Measurements from ENCODE around the gene GNAQ. TPM values are rescaled to one million over a fixed set of nuclear protein-coding genes. Genes with fewer than 3 reads are reported as not detected.

Gene GNAQ
- total and polyA plus RNA-seq, 2 experiments from 2014 or later = 21.1 to 43.1 TPM

- TF ChIP-seq ZNF462 (CRISPR knock-in tag; IDR thresholded peaks at IDR 0.05) = no peak
- TF ChIP-seq, protein P1, sequence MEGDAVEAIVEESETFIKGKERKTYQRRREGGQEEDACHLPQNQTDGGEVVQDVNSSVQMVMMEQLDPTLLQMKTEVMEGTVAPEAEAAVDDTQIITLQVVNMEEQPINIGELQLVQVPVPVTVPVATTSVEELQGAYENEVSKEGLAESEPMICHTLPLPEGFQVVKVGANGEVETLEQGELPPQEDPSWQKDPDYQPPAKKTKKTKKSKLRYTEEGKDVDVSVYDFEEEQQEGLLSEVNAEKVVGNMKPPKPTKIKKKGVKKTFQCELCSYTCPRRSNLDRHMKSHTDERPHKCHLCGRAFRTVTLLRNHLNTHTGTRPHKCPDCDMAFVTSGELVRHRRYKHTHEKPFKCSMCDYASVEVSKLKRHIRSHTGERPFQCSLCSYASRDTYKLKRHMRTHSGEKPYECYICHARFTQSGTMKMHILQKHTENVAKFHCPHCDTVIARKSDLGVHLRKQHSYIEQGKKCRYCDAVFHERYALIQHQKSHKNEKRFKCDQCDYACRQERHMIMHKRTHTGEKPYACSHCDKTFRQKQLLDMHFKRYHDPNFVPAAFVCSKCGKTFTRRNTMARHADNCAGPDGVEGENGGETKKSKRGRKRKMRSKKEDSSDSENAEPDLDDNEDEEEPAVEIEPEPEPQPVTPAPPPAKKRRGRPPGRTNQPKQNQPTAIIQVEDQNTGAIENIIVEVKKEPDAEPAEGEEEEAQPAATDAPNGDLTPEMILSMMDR (conservative IDR thresholded peaks at IDR 0.05; ENCODE audit: low read depth in 2 of 2) = no peak
- no peak for TF ChIP-seq ZNF331 (CRISPR knock-in tag; IDR thresholded peaks at IDR 0.05; ENCODE audit: low read depth)
- no peak for TF ChIP-seq POLR2AphosphoS5 (IDR thresholded peaks at IDR 0.05; ENCODE audit: low read depth)
- no peak for TF ChIP-seq NANOG (IDR thresholded peaks at IDR 0.05; ENCODE audit: borderline replicate concordance)
- TF ChIP-seq EZH2 (IDR thresholded peaks at IDR 0.05; ENCODE audit: low read depth, unreplicated experiment) = no peak
- TF ChIP-seq, protein P2, sequence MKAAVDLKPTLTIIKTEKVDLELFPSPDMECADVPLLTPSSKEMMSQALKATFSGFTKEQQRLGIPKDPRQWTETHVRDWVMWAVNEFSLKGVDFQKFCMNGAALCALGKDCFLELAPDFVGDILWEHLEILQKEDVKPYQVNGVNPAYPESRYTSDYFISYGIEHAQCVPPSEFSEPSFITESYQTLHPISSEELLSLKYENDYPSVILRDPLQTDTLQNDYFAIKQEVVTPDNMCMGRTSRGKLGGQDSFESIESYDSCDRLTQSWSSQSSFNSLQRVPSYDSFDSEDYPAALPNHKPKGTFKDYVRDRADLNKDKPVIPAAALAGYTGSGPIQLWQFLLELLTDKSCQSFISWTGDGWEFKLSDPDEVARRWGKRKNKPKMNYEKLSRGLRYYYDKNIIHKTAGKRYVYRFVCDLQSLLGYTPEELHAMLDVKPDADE (IDR thresholded peaks at IDR 0.05) = no peak
- no peak for TF ChIP-seq CREB1 (CRISPR knock-in tag; IDR thresholded peaks at IDR 0.05; ENCODE audit: low read depth)
- no peak for TF ChIP-seq JUNB (IDR thresholded peaks at IDR 0.05; ENCODE audit: unreplicated experiment)
- no peak for TF ChIP-seq EZH2phosphoT487 (IDR thresholded peaks at IDR 0.05; ENCODE audit: unreplicated experiment)
- TF ChIP-seq STAT1 (IDR thresholded peaks at IDR 0.05; ENCODE audit: unreplicated experiment) = no peak
- TF ChIP-seq ZNF114 (CRISPR knock-in tag; IDR thresholded peaks at IDR 0.05) = no peak
Observed at GRCh38 chr9:77987081-77987656, 44.4 kb downstream of the GNAQ start (continued).
